Endometrial microvascular endothelial cells (primary cell): Measurements from ENCODE around the gene PGA3. TPM values are rescaled to one million over a fixed set of nuclear protein-coding genes. Genes with fewer than 3 reads are reported as not detected.
"Not testable (repeated sequence)": the region's sequence is repeated elsewhere in the genome, so short reads cannot be mapped to it uniquely, and the experiment has no call there.

Experiments
- in situ Hi-C: cut with HindIII; loops from 2 replicates; pipeline ENCODE4 v1.10.0; 2017; ENCODE audit warnings: low sequenced_read_pairs, low pct_unique_long_range_greater_than_20kb; ENCODE audit errors: inconsistent ontology term
- total RNA-seq: library from RNA; depleted of rRNA; stranded (reverse); fragments of >200 nt; gene quantifications from one replicate; pipeline ENCODE4 v1.2.3, GENCODE V29; 2015; ENCODE audit errors: inconsistent ontology term

The PGA3 gene
- total RNA-seq, 1 donor from 2014 or later, result not detected

DNA sequence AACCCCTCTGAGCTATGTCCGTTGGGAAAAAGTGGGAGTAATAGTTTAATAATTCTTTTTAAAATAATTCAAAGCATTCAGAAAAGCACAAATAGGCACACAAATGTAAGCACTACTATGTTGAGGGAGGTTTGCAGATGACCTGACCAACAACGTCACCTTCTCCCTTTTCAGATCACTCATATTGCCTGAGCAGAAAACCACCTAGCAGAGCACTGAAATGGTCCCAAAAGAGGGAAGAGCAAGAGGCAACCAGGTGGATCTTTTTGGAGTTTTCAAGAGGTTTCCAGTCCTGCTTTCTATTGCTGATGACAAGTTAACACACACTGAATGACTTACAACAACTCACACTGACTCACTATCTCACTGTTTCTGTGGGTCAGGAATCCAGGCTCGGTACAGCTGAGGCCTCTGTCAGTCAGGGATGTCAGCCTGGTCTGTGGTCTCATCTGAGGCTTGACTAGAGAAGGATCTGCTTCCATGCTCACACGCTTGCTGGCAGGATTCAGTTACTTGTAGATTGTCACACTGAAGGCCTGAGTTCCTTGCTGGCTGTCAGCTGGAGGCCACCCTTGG, 4.3 kb upstream of the PGA3 start:
- in situ Hi-C loops, result no loop called here

GRCh38 chr11:61201476-61201875, 1.8 kb upstream of the PGA3 start:
- in situ Hi-C loops, result no loop called here

- in situ Hi-C loops, result not testable (repeated sequence)
Measured at GRCh38 chr11:61203873-61204272, 558 bp downstream of the PGA3 start.

DNA sequence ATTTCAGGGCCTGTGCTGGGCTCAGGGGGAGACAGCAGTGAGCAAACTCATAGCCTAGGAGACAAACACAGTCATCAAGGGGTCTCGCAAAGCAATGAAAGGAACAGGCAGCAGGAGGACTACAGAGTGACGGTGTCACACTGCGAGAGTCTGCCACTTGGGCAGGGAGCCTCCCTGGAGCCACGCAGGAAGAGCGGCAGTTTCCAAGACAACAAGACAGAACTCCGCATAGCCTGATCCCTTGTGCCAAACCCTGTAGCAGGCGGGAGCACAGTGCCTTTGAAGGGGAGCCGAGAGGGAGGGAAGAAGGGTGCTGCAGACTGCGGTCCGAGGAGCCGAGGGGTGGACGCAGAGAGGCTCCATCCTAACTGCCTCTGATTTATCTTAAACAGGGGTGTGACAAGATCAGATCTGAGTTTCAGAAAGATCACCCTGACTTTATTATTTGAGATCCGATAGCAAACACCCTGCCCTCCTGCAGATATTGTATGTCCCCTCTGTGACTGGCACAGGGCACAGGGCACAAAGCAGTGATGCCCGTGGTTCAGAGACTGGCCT, 1.3 kb downstream of the PGA3 start:
- in situ Hi-C loops, result not testable (repeated sequence)

DNA sequence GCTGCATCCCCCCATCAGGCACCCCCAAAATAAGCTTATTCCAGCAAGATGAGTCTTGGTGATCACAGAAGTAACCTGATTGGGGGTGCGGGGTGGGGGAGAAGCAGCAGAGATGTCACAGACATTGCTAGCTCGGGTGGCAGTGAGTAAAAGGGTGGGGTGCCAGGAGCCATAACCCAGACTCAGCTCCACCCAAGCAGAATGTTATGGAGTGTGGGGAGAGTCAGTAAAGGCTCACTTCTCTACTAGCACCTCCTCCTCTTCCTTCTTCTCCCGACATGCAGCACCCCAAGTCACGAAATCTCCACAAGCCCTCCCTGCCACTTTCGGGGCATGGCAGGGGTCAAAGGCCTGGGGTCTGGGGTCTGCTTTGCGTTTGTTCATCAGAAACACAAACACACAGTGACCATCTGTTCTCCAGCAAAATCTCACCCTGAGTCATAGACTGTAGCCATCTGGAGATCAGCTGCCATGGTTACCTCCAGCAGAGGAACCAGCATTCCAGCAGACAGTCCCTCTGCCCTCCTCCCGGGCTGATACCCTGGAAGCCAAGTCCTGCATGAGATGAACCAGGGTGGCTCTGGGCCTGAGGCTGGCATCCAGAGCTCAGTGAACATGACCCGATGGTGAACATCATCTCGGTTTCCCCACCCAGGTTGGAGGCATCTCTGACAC, 4.5 kb downstream of the PGA3 start:
- in situ Hi-C loops, result not testable (repeated sequence)

DNA sequence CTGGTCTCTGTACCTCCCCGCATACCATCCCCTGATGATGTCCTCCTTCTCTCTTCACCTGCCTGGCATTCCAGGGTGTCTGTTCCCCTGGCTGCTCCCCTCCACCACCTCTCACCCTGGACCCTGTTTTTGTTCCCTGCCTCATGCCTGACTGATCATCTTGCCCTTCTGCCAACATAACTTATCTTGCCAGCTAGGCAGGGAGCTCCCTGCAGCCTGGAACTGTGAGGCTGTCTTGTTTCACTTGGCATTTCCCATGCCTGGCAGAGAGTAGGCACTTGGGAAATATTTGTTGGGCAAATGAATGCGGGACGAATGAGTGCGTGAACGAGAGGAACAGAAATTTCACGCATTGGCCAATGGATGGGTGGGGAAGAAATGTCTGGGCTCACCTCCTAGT, 7.3 kb downstream of the PGA3 start:
- in situ Hi-C loops, result not testable (repeated sequence)

DNA sequence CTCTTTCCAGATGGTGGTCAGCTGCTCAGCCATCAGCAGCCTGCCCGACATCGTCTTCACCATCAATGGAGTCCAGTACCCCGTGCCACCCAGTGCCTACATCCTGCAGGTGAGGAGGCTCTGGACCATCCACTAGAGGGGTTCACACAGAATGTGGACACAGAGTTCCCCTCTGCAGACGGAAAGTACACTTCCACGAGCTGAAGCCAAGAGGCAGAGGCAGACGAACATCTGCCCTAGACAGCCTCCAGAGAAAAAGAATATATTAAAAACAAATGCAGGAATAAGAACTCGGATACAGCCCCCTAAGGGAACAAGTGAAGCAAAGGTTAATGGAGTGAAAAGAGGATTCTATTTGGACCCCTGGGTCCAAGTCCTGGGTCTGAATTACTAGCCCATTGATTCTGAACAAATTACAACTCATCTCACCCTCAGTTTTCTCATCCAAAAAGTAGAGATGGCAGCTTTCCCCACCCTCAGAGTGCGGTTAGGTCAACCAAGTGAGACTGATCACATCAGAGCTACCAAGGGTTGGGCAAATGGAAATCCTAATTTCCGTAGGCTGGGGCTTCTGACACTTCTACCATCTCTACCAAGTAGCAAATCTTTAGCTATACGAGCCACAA, 8.1 kb downstream of the PGA3 start:
- in situ Hi-C loops, result not testable (repeated sequence)

DNA sequence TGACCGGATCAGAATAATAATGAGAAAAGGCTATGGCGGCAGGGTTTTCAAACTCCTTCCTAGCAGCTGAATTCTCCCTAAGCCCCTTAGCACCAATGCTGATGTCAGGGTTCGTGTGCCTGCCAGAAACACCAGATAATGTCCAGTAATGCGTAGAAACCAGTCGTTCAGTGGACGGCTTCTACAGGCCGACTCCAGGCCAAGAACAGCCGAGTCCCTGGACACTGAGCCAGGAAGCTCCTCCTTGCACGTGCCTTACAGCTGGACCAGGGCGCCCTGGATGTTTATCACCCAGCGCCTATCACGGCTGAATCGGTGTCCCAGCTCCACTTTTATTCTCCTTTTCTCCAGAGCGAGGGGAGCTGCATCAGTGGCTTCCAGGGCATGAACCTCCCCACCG, 8.9 kb downstream of the PGA3 start:
- in situ Hi-C loops, result not testable (repeated sequence)

- in situ Hi-C loops, result not testable (repeated sequence)
Measured at GRCh38 chr11:61213711-61214324, 10.5 kb downstream of the PGA3 start.

DNA sequence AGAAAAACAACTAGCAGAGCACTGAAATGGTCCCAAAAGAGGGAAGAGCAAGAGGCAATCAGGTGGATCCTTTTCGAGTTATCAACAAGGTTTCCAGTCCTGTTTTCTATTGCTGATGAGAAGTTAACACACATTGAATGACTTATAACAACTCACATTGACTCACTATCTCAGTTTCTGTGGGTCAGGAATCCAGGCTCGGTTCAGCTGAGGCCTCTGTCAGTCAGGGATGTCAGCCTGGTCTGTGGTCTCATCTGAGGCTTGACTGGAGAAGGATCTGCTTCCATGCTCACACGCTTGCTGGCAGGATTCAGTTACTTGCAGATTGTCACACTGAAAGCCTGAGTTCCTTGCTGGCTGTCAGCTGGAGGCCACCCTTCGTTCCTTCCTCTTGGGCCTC, 15.0 kb downstream of the PGA3 start:
- in situ Hi-C loops, result not testable (repeated sequence)

- in situ Hi-C loops, result not testable (repeated sequence)
Measured at GRCh38 chr11:61219016-61219415, 15.7 kb downstream of the PGA3 start.

DNA sequence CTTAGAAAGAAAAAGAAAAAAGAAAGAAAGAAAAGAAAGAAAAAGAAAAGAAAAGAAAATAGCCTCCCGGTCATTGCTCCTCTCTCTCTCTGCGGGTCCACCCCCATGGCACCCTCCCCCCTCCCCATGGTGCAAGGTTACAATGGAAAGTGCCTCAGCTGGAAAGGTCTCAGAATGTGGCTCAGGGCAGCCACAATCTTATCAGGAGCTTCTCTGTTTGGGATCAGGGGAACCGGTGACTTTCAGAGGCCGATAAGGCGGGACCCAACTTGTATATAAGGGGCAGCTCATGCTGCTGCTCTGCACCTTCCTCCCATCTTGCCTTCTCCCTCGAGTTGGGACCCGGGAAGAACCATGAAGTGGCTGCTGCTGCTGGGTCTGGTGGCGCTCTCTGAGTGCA, 18.7 kb downstream of the PGA3 start, which contains the start of gene PGA4:
Gene PGA4 (plus strand): TSS at position 301 of the 400 bp plus-strand sequence. CDS start 54 bp downstream, at position 355.
- in situ Hi-C loops, result not testable (repeated sequence)

GRCh38 chr11:61222692-61223091, 19.4 kb downstream of the PGA3 start:
- in situ Hi-C loops, result not testable (repeated sequence)

DNA sequence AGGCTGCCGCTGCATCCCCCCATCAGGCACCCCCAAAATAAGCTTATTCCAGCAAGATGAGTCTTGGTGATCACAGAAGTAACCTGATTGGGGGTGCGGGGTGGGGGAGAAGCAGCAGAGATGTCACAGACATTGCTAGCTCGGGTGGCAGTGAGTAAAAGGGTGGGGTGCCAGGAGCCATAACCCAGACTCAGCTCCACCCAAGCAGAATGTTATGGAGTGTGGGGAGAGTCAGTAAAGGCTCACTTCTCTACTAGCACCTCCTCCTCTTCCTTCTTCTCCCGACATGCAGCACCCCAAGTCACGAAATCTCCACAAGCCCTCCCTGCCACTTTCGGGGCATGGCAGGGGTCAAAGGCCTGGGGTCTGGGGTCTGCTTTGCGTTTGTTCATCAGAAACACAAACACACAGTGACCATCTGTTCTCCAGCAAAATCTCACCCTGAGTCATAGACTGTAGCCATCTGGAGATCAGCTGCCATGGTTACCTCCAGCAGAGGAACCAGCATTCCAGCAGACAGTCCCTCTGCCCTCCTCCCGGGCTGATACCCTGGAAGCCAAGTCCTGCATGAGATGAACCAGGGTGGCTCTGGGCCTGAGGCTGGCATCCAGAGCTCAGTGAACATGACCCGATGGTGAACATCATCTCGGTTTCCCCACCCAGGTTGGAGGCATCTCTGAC, 23.3 kb downstream of the PGA3 start:
- in situ Hi-C loops, result not testable (repeated sequence)

DNA sequence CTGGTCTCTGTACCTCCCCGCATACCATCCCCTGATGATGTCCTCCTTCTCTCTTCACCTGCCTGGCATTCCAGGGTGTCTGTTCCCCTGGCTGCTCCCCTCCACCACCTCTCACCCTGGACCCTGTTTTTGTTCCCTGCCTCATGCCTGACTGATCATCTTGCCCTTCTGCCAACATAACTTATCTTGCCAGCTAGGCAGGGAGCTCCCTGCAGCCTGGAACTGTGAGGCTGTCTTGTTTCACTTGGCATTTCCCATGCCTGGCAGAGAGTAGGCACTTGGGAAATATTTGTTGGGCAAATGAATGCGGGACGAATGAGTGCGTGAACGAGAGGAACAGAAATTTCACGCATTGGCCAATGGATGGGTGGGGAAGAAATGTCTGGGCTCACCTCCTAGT, 26.1 kb downstream of the PGA3 start:
- in situ Hi-C loops, result not testable (repeated sequence)

DNA sequence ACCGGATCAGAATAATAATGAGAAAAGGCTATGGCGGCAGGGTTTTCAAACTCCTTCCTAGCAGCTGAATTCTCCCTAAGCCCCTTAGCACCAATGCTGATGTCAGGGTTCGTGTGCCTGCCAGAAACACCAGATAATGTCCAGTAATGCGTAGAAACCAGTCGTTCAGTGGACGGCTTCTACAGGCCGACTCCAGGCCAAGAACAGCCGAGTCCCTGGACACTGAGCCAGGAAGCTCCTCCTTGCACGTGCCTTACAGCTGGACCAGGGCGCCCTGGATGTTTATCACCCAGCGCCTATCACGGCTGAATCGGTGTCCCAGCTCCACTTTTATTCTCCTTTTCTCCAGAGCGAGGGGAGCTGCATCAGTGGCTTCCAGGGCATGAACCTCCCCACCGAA, 27.7 kb downstream of the PGA3 start:
- in situ Hi-C loops, result not testable (repeated sequence)

- in situ Hi-C loops, result not testable (repeated sequence)
Measured at GRCh38 chr11:61231585-61231984, 28.3 kb downstream of the PGA3 start.

DNA sequence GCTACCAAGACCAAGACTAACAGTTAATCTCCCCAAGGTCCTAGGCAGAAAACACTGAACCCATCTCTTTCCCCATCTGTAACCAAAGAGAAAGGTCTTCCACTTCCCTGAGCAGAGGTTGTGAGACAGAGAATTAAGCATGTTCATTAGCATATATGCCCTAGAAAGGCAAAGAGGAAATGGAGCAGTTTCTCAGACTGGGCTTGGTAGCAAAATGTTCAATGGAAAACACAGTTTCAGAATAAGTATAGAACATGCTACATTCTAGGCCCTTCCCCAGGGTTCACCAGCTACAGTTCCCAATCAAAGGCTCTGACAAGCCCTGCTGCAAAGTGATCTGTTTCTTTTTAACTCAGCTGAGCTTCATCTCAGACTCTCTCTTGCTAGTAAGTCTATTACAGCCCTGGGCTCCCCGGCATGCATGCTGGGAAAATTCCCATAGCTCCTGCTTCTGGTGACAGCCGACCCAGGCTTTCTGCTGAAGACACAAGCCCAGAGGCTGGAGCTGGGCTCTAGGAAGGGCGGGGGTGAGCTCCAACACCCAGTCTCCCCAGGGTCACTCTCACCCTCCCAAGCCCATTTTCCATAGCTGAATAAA, 29.3 kb downstream of the PGA3 start:
- in situ Hi-C loops, result not testable (repeated sequence)

DNA sequence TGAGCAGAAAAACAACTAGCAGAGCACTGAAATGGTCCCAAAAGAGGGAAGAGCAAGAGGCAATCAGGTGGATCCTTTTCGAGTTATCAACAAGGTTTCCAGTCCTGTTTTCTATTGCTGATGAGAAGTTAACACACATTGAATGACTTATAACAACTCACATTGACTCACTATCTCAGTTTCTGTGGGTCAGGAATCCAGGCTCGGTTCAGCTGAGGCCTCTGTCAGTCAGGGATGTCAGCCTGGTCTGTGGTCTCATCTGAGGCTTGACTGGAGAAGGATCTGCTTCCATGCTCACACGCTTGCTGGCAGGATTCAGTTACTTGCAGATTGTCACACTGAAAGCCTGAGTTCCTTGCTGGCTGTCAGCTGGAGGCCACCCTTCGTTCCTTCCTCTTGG, 33.8 kb downstream of the PGA3 start:
- in situ Hi-C loops, result not testable (repeated sequence)
